NT2/D1 (cell line): ENCODE results near the gene DRGX.

Experiments used
- DNase-seq: peaks from one replicate; pipeline ENCODE4 v3.0.0-alpha.2; 2011; ENCODE audit warnings: low read depth, low spot score
- H3K27me3 ChIP-seq: 2 replicates; pipeline ENCODE4 v1.6.0; 2011; ENCODE audit warnings: mild to moderate bottlenecking; ENCODE audit not compliant: insufficient read length, insufficient read depth
- H3K36me3 ChIP-seq: 2 replicates; pipeline ENCODE4 v1.6.1; 2011; ENCODE audit warnings: mild to moderate bottlenecking, low read length, mixed read lengths; ENCODE audit not compliant: insufficient read depth, insufficient read length
- H3K4me1 ChIP-seq: 2 replicates; pipeline ENCODE4 v1.5.1; 2011; ENCODE audit not compliant: insufficient read depth, insufficient read length
- H3K4me3 ChIP-seq: 2 replicates; pipeline ENCODE4 v1.5.1; 2011; ENCODE audit warnings: low read depth; ENCODE audit not compliant: insufficient read length
- H3K9ac ChIP-seq: 2 replicates; pipeline ENCODE4 v1.6.0; 2011; ENCODE audit warnings: low read depth; ENCODE audit not compliant: insufficient read length
- H3K9me3 ChIP-seq: 2 replicates; pipeline ENCODE4 v1.5.1; 2011; ENCODE audit warnings: mild to moderate bottlenecking, low read length; ENCODE audit not compliant: insufficient read depth
- SUZ12 ChIP-seq: IDR thresholded peaks from 2 replicates; pipeline ENCODE4 v1.6.1; 2011; ENCODE audit not compliant: insufficient read length, insufficient read depth; ENCODE audit errors: extremely low read depth
- YY1 ChIP-seq: IDR thresholded peaks from 2 replicates; pipeline ENCODE4 v1.6.1; 2011; ENCODE audit not compliant: insufficient read length, insufficient read depth
- ZNF274 ChIP-seq: IDR thresholded peaks from 2 replicates; pipeline ENCODE4 v1.6.1; 2011; ENCODE audit warnings: mild to moderate bottlenecking, low read depth, low read length

DRGX gene

DNA sequence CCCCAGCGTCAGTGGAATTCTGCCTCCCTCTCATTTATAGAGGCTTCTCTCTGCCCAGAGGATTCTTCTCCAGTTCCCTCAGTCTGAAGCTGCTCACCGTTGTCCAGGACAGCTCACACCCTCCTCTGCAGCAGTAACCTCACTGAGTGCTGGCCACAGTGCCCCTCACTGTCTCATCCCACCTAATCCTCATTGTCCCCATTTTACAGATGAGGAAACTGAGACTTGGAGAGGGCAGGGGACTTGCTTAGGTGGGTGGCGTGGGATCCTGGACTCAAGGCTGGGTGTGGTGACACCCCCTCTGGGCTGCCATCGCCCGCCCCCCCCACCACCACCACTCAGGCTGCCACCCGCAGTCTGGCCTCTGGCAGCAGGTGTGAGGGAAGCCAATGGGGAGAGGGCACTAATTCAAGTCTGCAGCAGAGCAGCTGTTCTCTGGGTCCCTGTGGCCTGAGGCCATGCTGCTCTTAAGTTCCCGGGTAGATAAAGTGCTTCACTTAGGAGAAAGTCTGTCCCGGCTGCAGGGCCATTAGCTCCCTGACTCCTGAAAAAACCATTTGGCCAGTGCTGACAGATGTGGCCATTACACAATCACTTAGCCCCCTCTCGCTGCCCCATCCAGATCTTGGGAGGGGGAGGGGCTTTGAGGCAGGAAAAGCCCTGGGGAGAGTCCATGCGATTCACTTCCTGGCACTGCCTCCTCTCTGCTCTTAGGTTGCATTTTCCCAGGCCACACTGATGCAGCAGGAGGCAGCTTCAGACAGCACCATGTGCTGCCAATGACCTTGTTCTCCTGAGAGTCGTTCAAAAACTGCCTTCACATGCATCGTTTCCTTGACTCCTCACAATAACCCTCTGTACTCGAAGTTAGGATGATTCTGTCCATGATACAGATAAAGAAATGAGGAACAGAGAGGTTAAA, 36.3 kb downstream of the DRGX start:
- no peaks in the 10 kb centered on the region for H3K36me3 ChIP-seq
- peak; percentile 30 for DNase-seq
- no peak overlapping the region for H3K9ac ChIP-seq
- no peak overlapping the region for H3K4me3 ChIP-seq
- H3K4me1 ChIP-seq = peaks cover 7% of the 10 kb centered on the region
- TF ChIP-seq SUZ12 (no peak), YY1 (no peak), ZNF274 (no peak)
- H3K9me3 ChIP-seq = peaks cover 5% of the 10 kb centered on the region; the same call in 1 of the 2 replicates
- no peaks in the 10 kb centered on the region for H3K27me3 ChIP-seq

DNA sequence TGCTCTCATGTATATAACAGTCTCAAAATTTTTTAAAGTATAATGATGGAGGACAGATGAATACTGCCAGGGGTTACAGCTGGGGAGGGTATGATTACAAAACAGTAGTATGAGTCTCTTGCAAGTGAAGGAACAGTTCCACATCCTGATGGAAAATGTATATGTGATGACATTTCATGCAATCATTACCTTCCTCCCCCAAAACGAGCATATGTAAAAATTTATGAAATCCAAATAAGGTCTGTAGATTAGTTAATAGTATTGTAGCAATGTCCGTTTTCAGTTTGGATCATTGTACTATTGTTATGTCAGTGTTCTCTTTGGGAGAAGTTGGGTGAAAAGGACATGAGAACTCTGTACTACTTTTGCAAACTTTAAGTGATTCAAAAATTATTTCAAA, 38.0 kb downstream of the DRGX start:
- no peak for DNase-seq
- Histone ChIP-seq H3K4me1 (peaks cover 7% of the 10 kb centered on the region), H3K4me3 (no peak overlapping the region), H3K27me3 (no peaks in the 10 kb centered on the region), H3K9me3 (peaks cover 5% of the 10 kb centered on the region; the same call in 1 of the 2 replicates), H3K9ac (no peak overlapping the region), H3K36me3 (no peaks in the 10 kb centered on the region)
- TF ChIP-seq SUZ12 (no peak), YY1 (no peak), ZNF274 (no peak)

DNA sequence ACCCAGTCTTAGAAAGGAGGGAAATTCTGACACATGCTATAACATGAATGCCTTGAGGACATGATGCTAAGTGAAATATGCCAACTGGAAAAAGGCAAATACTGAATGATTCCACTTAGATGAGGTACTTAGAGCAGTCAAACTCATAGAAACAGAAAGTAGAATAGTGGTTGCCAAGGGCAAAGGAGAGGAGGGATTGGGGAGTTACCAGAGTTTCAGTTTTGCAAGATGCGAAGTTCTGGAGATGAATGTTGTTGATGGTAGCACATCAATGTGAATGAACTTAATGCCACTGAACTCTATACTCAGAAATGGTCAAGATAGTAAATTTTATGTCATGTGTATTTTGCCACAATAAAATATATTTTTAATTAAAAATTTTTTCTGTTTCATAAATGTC, 38.9 kb downstream of the DRGX start:
- Histone ChIP-seq H3K27me3 (no peaks in the 10 kb centered on the region), H3K4me3 (no peak overlapping the region), H3K36me3 (no peaks in the 10 kb centered on the region), H3K4me1 (peaks cover 7% of the 10 kb centered on the region), H3K9ac (no peak overlapping the region), H3K9me3 (peaks cover 5% of the 10 kb centered on the region; the same call in 1 of the 2 replicates)
- TF ChIP-seq ZNF274 (no peak), YY1 (no peak), SUZ12 (no peak)
- DNase-seq = no peak

DNA sequence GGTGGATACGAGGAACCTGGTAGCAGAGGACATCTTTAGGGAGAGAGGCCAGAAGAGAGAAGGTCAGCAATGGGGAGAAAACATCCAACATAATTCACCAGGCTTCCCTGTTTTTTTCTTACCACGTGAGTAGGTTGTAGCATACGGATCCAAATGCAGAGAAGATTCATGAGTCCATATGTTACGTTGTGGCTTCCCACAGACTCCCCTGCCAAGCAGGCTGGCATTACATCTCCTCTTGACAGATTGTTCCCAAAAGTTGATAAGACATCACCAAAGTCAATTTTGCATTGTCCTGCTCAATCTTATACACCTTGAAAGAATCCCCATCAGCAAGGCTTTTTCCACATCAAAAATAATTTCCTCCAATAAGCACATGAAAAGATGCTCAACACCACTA, 39.7 kb downstream of the DRGX start:
- TF ChIP-seq ZNF274 = no peak
- no peaks in the 10 kb centered on the region for H3K36me3 ChIP-seq
- DNase-seq = no peak
- no peaks in the 10 kb centered on the region for H3K27me3 ChIP-seq
- peaks cover 7% of the 10 kb centered on the region for H3K4me1 ChIP-seq
- no peak overlapping the region for H3K4me3 ChIP-seq
- no peak overlapping the region for H3K9ac ChIP-seq
- H3K9me3 ChIP-seq = peaks cover 5% of the 10 kb centered on the region; the same call in 1 of the 2 replicates

DNA sequence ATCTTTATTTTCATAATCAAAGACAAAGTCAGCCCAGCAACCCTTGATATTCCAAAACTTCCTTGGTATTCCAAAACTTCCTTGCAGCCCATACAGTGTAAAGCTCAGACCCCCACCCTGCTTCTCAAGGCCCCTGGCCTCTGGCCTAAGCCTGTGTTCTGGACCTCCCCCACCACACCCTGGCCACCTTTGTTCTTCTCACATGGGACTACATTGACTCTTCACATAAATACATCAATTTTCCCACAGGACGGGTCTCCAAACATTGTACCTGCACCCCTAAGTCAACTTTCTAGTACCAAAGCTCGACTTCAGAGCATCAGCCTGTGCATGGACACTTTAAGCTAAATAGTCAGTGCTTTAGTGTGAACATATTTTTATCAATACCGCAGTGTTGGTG, 40.7 kb downstream of the DRGX start:
- Histone ChIP-seq H3K9ac (no peak overlapping the region), H3K36me3 (no peaks in the 10 kb centered on the region), H3K9me3 (peaks cover 5% of the 10 kb centered on the region; the same call in 1 of the 2 replicates), H3K27me3 (no peaks in the 10 kb centered on the region), H3K4me1 (peaks cover 4% of the 10 kb centered on the region), H3K4me3 (no peak overlapping the region)
- DNase-seq = no peak
- TF ChIP-seq SUZ12 (no peak), ZNF274 (no peak), YY1 (no peak)

DNA sequence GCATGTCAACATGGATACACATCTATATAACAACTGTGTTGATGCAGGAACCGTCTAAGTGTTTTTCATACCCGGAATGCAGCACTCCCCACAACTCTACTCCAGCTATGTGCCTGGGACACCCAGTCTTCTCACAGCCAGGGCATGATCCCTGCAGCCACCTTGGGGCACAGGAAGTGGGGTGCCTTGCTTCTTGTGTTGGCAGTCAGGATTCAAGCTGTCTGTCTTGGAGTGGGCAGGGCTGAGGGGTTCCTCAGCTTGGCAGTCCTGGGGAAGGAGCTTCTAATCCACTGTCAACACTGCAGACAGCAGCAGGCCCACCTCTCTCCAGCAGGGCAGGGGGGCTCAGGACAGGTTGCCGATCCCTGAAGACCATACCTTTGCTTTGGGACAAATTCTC, 41.3 kb downstream of the DRGX start:
- no peak for DNase-seq

DNA sequence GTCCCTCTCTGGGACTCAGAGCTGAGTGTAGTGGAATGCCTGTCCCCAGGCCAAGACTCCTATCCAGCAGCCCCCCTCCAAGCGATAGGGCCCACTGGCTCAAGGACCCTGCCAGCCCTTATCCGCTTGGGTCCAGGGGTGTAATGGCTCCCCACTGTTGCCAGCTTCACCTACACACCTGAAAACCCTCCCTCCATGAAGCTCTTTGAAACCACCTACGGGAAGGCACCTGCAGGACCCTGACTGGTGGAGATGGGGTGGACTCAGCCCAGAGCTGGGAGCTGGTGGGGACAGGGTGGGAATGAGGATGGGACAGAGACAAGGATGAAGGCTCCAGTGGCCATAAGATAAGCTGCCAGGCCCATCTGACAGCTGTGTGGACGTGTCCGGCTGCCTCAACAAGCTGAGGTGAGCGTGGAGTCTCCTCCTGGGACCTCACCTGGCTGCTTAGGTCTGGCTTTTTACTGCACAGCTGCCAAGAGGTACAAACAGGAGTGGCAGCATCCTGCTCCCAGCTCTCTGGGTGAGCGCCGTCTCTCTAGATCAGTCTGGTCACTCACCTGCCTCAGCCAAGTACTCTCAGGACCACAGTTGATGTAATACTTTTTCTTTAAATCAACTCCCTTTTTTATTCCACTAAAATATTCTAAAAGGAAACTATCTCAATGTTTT, 41.9 kb downstream of the DRGX start:
- Histone ChIP-seq H3K4me1 (no peaks in the 10 kb centered on the region), H3K9ac (no peak overlapping the region), H3K4me3 (no peak overlapping the region), H3K9me3 (peaks cover 5% of the 10 kb centered on the region; the same call in 1 of the 2 replicates), H3K27me3 (no peaks in the 10 kb centered on the region), H3K36me3 (no peaks in the 10 kb centered on the region)
- DNase-seq = no peak
- TF ChIP-seq SUZ12 = no peak
- TF ChIP-seq YY1 = no peak
- TF ChIP-seq ZNF274 = no peak

More for the DNA sequence above, 41.3 kb downstream of the DRGX start:
- Histone ChIP-seq H3K36me3 (no peaks in the 10 kb centered on the region), H3K4me1 (no peaks in the 10 kb centered on the region), H3K9ac (no peak overlapping the region), H3K9me3 (peaks cover 5% of the 10 kb centered on the region; the same call in 1 of the 2 replicates), H3K4me3 (no peak overlapping the region), H3K27me3 (no peaks in the 10 kb centered on the region)
- no peak for TF ChIP-seq SUZ12
- no peak for TF ChIP-seq YY1
- no peak for TF ChIP-seq ZNF274
